GM12891 (cell line): ENCODE data around the gene ITGA8.

Experiments
- DNase-seq: peaks from one replicate; pipeline ENCODE4 v3.0.0; 2011; ENCODE audit warnings: low spot score; ENCODE audit not compliant: insufficient read length
- FAIRE-seq: peaks from 2 replicates; lab custom pipeline; 2011; peaks lifted over from hg19 to GRCh38; lab: Jason Lieb, UNC
- PAX5 ChIP-seq: IDR thresholded peaks from 2 replicates; pipeline ENCODE4 v1.6.1; 2011; ENCODE audit warnings: low read length, moderate library complexity, mild to moderate bottlenecking; ENCODE audit not compliant: insufficient read depth, severe bottlenecking
- POLR2A ChIP-seq: IDR thresholded peaks from 2 replicates; pipeline ENCODE4 v1.6.1; 2011; ENCODE audit warnings: low read depth, low read length, control low read depth
- POLR2AphosphoS5 ChIP-seq: IDR thresholded peaks from 2 replicates; pipeline ENCODE4 v1.6.1; 2011; ENCODE audit warnings: low read depth, low read length, control low read depth
- POU2F2 ChIP-seq: IDR thresholded peaks from 2 replicates; pipeline ENCODE4 v1.6.1; 2011; ENCODE audit warnings: low read depth, mild to moderate bottlenecking, control low read depth, low read length, moderate library complexity
- SPI1 ChIP-seq: IDR thresholded peaks from 2 replicates; pipeline ENCODE4 v1.6.1; 2011; ENCODE audit warnings: low read depth, low read length, control low read depth
- TAF1 ChIP-seq: IDR thresholded peaks from 2 replicates; pipeline ENCODE4 v1.6.1; 2011; ENCODE audit warnings: low read depth, low read length, control low read depth

Gene ITGA8

DNA sequence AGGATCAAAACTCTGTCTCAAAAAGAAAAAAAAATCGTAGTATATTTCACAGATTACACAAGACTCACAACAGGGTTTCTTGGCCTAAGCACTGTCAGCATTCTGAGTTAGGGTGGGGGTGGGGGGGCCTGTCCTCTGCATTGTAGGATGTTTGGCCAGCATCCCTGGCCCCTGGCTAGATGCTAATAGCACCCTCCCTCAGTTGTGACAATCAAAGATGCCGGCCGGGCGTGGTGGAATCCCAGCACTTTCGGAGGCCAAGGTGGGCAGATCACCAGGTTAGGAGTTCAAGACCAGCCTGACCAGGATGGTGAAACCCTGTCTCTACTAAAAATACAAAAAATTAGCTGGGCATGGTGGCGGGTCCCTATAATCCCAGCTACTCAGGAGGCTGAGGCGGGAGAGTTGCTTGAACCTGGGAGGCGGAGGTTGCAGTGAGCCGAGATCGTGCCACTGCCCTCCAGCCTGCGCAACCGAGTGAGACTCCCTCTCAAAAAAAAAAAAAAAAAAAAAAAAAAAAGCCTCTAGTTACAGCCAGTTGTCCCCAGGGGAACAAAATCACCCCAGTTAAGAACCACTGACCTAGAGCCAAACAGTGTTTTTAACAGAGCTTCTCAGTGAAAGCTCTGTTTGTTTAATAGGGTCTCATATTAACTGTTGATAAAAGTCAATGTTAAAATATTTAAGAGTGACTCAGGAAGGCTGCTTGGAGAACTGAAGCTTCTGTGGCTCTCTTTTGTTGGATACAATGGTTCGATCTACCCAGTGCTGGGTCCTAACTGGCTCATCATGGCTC lies 187.6 kb downstream of the ITGA8 start:
- TF ChIP-seq POLR2A (no peak), SPI1 (no peak), POU2F2 (no peak), PAX5 (no peak), POLR2AphosphoS5 (no peak), TAF1 (no peak)
- no peak for DNase-seq
- no peak for FAIRE-seq

DNA sequence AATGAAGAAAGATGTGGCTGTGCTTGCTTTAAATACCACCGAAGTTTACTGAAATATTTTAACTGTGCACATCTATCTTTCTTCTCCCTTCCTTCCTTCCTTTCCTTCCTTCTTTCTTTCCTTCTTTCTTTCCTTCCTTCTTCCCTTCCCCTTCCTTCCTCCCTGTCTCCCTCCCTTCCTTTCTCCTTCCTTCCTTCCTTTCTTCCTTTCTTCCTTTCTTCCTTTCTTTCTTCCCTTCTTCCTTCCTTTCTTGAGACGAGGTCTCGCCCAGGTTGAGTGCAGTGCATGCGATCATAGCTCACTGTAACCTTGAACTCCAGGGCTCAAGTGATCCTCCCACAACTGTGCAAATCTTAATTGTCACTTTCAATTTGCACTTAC lies 190.9 kb downstream of the ITGA8 start:
- DNase-seq (no peak), FAIRE-seq (no peak)
- no peak for TF ChIP-seq POLR2AphosphoS5

GRCh38 chr10:15526754-15527153 lies 193.0 kb downstream of the ITGA8 start:
- TF ChIP-seq POLR2A (no peak), SPI1 (no peak), TAF1 (no peak), PAX5 (no peak), POLR2AphosphoS5 (no peak), POU2F2 (no peak)
- no peak for FAIRE-seq
- no peak for DNase-seq

DNA sequence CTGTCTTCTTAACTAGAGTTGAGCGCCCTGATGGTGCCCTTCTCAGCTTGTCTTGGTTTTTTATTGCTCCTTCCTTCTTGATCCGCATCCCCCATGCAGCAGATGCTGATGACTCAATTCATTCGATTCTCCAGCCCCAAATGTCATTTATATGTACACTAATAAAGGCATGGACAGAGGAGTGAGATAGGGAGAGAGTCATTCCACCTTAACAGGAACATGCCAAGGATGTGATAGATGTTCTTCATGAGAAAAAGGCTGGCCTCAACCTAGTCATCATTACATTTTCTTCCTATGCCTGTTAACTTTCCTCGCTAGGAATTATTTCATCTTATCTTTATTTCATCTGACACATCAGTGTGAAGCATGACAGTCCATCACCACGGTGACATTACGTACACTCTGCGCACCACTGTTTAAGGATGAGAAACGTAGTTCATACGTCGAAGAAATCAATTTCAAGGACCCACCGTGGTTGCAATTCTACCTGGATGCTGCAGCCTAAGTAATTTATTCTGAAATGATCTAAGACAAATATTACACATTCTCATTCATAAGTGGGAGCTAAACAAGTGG lies 198.3 kb downstream of the ITGA8 start:
- DNase-seq = no peak
- FAIRE-seq = no peak
- TF ChIP-seq PAX5 (no peak), POLR2A (no peak), POLR2AphosphoS5 (no peak)

DNA sequence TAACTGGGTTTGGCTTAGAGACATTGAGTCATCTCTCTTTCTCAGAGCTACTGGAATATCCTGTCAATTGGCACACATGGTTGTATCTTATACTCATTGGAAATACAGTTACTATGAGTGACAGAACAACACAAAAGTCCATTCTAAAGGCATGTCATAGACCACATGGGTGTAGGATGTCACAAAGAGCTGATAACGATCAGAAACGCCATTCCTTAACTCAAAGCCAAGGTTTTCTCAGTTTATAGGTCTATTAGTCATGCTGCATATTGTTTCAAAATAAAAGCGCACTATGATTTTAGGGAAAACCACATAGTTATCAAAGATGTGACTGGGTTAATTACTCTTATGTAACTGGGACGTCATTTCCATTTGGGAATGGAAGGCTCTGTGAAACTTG lies 201.5 kb downstream of the ITGA8 start:
- FAIRE-seq = no peak
- no peak for TF ChIP-seq POU2F2
- TF ChIP-seq POLR2AphosphoS5 = no peak
- no peak for TF ChIP-seq POLR2A
- TF ChIP-seq TAF1 = no peak
- DNase-seq = no peak

- DNase-seq (no peak), FAIRE-seq (no peak)
- TF ChIP-seq SPI1 = no peak
- no peak for TF ChIP-seq TAF1
Observed at GRCh38 chr10:15516256-15517085, 203.3 kb downstream of the ITGA8 start.

DNA sequence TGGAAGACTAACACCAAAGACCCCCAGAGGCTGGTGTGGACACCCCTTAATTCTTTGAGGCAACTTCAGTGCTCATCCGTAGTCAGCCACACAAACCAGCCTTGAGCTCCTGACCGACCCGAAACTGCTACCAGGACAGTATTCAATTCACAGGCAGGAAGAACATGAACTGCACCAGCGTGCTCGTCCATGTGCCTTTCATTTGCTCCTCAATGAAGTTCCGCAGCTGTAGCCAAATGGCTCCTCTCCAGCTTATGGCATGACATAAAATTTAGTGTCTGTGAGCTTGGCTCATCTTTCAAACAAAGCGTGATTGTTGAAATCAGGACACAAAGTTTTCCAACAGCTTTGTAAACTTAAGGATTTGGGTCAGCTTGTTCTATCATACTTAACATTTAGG lies 204.5 kb downstream of the ITGA8 start:
- TF ChIP-seq TAF1 (no peak), POLR2AphosphoS5 (no peak), POLR2A (no peak), PAX5 (no peak), SPI1 (no peak), POU2F2 (no peak)
- FAIRE-seq (no peak), DNase-seq (no peak)

DNA sequence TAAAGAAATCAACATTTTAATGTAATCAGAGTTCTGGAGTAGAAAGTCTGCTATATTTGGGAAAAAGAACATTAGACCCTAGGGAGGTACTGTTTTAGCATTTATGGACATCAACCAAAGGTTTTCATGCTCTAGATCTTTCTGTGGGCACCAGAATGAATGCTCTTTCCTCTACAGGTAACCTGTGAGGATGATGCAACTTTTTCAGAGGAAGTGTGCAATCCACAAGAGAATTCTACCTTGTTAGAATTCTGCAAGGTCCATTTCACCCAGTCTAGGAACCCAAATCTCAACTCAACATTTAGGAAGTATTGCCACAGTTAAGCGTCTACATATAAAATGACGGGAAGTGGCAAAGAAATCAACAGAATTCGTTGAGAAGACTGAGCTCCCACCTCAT lies 208.8 kb downstream of the ITGA8 start:
- TF ChIP-seq POLR2A = no peak
- no peak for TF ChIP-seq TAF1
- no peak for TF ChIP-seq PAX5
- TF ChIP-seq SPI1 = no peak
- no peak for TF ChIP-seq POLR2AphosphoS5
- no peak for TF ChIP-seq POU2F2
- FAIRE-seq (no peak), DNase-seq (no peak)

DNA sequence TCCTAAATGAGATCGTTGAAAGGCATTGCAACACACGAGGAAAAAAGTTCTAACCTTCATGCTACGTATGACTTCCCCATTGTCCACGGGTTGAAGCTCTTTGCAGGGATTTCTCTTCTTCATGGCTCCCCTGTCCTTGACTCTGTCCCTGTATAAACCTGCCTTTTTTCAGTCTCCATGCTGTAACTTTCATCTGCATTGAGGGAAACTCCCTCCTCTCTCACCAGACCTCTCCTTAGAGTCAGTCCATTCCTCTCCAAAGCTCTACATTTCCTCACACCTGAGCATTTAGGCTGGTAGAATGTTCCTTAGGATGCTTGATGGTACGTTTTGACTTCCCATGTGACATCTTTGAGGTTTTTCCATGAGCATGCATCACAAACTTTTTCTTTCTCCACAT lies 214.4 kb downstream of the ITGA8 start:
- DNase-seq (no peak), FAIRE-seq (no peak)
- TF ChIP-seq POU2F2 (no peak), TAF1 (no peak), POLR2AphosphoS5 (no peak), POLR2A (no peak), SPI1 (no peak), PAX5 (no peak)

DNA sequence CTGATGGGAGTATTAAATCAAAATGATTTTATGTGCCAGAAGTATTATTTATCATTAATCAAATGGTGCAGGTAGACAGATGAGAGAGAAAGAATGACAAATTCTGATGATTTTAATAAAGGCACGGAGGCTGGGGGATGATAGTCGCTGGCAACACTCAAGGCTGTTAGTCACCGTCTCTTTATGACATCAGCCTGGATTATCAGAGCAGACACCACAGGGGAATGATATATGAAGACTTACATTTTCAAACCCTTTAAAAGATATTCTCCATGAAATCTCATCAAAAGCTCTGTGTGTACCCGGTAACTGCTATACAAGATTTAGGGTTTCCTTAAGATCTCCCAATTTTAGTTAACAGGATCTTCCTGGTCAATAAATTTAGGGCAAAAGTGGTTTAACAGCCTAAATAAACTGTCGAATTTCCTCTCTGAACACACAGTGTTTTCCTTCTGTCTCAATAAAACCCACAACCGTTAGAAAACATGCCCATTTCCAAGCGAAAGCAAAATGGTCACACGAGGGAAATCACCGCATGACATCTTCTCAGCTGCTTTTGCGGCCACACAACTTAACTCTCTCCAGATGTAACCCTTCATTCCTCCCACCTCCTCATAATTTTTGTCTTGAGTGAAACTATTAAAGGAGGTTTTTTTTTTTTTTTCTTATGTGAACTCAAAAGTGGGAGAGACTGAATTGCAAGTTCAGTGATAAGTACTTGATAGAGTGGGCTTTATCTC lies 215.5 kb downstream of the ITGA8 start:
- DNase-seq (no peak), FAIRE-seq (no peak)
- TF ChIP-seq PAX5 = no peak
- no peak for TF ChIP-seq TAF1
- TF ChIP-seq POU2F2 = no peak
- no peak for TF ChIP-seq POLR2AphosphoS5
- TF ChIP-seq SPI1 = no peak
- TF ChIP-seq POLR2A = no peak
